Measurements from ENCODE around the gene ZNF276. TPM values are rescaled to one million over a fixed set of nuclear protein-coding genes. Genes with fewer than 3 reads are reported as not detected.

Gene ZNF276
- total and polyA plus RNA-seq, 2 donors (not counting 1 experiment from before 2014, with no cell fraction given), result 82.7 to 110 TPM

DNA sequence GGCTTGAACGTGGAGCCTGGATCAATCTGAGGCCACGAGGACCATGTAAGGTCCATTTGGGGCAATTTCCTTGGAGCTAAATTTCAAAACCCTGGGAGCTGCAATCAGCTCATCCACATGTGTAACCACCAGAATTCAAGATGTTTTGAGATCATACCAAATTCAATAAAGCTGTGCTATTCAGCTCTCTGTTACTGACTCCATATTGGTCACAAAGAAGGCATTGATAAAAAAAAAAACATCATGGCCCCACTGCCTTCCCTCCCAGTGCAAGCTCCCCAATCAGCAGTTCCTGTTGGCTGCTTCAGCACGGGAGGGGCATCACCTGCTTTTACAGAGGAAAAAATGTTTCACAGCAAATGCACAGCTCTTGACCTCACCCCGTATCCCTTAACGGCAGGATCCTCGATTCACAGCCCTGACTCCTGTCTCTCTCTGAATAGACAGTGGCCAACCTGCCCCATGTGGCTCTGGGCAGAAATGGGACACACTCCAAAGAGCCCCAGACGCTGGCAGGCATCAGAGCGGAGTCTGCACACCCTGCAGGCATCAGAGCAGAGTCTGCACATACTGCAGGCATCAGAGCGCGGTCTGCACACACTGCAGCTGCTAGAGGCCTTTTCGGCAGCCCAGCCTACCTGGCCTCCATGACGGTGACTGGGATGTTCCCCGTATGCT is 58.0 kb downstream of the ZNF276 start:
- ATAC-seq (ENCODE audit: low read depth) (no peak), DNase-seq (no peak)
- Histone ChIP-seq H2AFZ (ENCODE audit: insufficient read depth, low read depth, low read length, poor library complexity, severe bottlenecking) (no peak overlapping the region), H3K27me3 (replicated peaks in 1 of 4; ENCODE audit: control extremely low read depth in 1 of 4, control insufficient read depth in 3 of 4, insufficient read depth in 4 of 4, low read length in 3 of 4) (no peaks in the 10 kb centered on the region), H4K20me1 (ENCODE audit: control insufficient read depth, insufficient read depth, low read length, poor library complexity, severe bottlenecking) (no peaks in the 10 kb centered on the region), H3K4me1 (ENCODE audit: control insufficient read depth in 2 of 2, insufficient read depth in 2 of 2, low read length in 2 of 2) (no peaks in the 10 kb centered on the region), H3K79me2 (ENCODE audit: control insufficient read depth, insufficient read depth, low read length) (no peaks in the 10 kb centered on the region), H3K9ac (ENCODE audit: low read length) (no peak overlapping the region), H3K36me3 (replicated peaks in 1 of 2; ENCODE audit: control extremely low read depth in 1 of 2, control insufficient read depth in 1 of 2, extremely low read depth in 1 of 2, insufficient read depth in 2 of 2, low read length in 1 of 2) (no peaks in the 10 kb centered on the region), H3K9me3 (ENCODE audit: control extremely low read depth in 1 of 3, control insufficient read depth in 2 of 3, insufficient read depth in 1 of 3, low read length in 2 of 3) (no peaks in the 10 kb centered on the region), H3K27ac (ENCODE audit: low read length in 2 of 2) (no peak overlapping the region), H3K4me2 (replicated peaks; ENCODE audit: low read depth, low read length, poor library complexity, severe bottlenecking) (no peak overlapping the region), H3K4me3 (ENCODE audit: control extremely low read depth in 1 of 5, extremely low read depth in 1 of 5, insufficient read depth in 1 of 5, low read depth in 2 of 5, low read length in 4 of 5) (no peak overlapping the region)
- TF ChIP-seq EZH2 (IDR thresholded peaks at IDR 0.05; ENCODE audit: borderline replicate concordance, insufficient read depth, low read depth, low read length, poor library complexity, severe bottlenecking), result no peak
- no peak for TF ChIP-seq CTCF (IDR thresholded peaks at IDR 0.05)
- H3K27me3 Mint-ChIP-seq, result no peaks in the 10 kb centered on the region
- ChIA-PET POLR2A (no interaction called here), CTCF (no interaction called here)
- H3K4me1 Mint-ChIP-seq, result no peaks in the 10 kb centered on the region
- no peak overlapping the region for H3K4me3 Mint-ChIP-seq
- H3K27ac Mint-ChIP-seq, result no peak overlapping the region
- no peaks in the 10 kb centered on the region for H3K9me3 Mint-ChIP-seq (ENCODE audit: insufficient read depth)
- intact Hi-C loops (cut with micrococcal nuclease), result no loop called here
- 97% methylated on average over 13 of the region's 13 CpGs for WGBS (ENCODE audit: insufficient coverage)

DNA sequence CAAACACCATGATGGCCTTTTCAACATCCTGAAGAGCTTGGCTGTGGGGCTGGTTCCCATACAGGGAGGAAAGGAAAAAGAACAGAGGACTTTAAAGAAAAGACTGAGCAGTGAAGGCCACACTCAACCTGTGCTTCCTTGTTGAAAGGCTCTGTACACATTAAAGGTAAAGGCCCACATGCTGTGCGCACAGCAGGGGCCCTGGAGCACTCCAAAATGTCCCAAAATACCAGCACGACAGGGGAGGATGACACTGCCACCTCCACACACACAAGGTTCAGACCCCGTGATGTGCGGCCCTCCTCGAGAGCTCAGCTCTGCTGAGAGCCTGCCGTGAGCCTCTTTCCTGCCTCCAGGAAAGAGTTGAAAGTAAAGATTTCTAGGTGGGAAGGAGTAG is 58.6 kb downstream of the ZNF276 start:
- H3K27ac ChIP-seq (ENCODE audit: low read length in 2 of 2), result no peak overlapping the region
- no peak overlapping the region for H2AFZ ChIP-seq (ENCODE audit: insufficient read depth, low read depth, low read length, poor library complexity, severe bottlenecking)
- H3K4me1 ChIP-seq (ENCODE audit: control insufficient read depth in 2 of 2, insufficient read depth in 2 of 2, low read length in 2 of 2), result no peaks in the 10 kb centered on the region

More for the DNA sequence above, 58.6 kb downstream of the ZNF276 start:
- no peaks in the 10 kb centered on the region for H3K27me3 ChIP-seq (replicated peaks in 1 of 4; ENCODE audit: control extremely low read depth in 1 of 4, control insufficient read depth in 3 of 4, insufficient read depth in 4 of 4, low read length in 3 of 4)
- DNase-seq (no peak), ATAC-seq (ENCODE audit: low read depth) (no peak)
- intact Hi-C loops (cut with micrococcal nuclease), result no loop called here
- TF ChIP-seq CTCF (IDR thresholded peaks at IDR 0.05), result no peak
- no peak for TF ChIP-seq EZH2 (IDR thresholded peaks at IDR 0.05; ENCODE audit: borderline replicate concordance, insufficient read depth, low read depth, low read length, poor library complexity, severe bottlenecking)
- no peak overlapping the region for H3K9ac ChIP-seq (ENCODE audit: low read length)
- POLR2A ChIA-PET, result no interaction called here
- H3K4me2 ChIP-seq (replicated peaks; ENCODE audit: low read depth, low read length, poor library complexity, severe bottlenecking), result no peak overlapping the region
- Mint-ChIP-seq H3K27ac (no peak overlapping the region), H3K27me3 (no peaks in the 10 kb centered on the region), H3K4me1 (no peaks in the 10 kb centered on the region), H3K4me3 (no peak overlapping the region), H3K9me3 (ENCODE audit: insufficient read depth) (no peaks in the 10 kb centered on the region)
- no peaks in the 10 kb centered on the region for H4K20me1 ChIP-seq (ENCODE audit: control insufficient read depth, insufficient read depth, low read length, poor library complexity, severe bottlenecking)
- 100% methylated on average over 2 of the region's 6 CpGs for WGBS (ENCODE audit: insufficient coverage)
- no peak overlapping the region for H3K4me3 ChIP-seq (ENCODE audit: control extremely low read depth in 1 of 5, extremely low read depth in 1 of 5, insufficient read depth in 1 of 5, low read depth in 2 of 5, low read length in 4 of 5)
- CTCF ChIA-PET, result no interaction called here
- no peaks in the 10 kb centered on the region for H3K79me2 ChIP-seq (ENCODE audit: control insufficient read depth, insufficient read depth, low read length)
- no peaks in the 10 kb centered on the region for H3K36me3 ChIP-seq (replicated peaks in 1 of 2; ENCODE audit: control extremely low read depth in 1 of 2, control insufficient read depth in 1 of 2, extremely low read depth in 1 of 2, insufficient read depth in 2 of 2, low read length in 1 of 2)
- H3K9me3 ChIP-seq (ENCODE audit: control extremely low read depth in 1 of 3, control insufficient read depth in 2 of 3, insufficient read depth in 1 of 3, low read length in 2 of 3), result no peaks in the 10 kb centered on the region

Data from B cell (primary cell).